Suppressor macrophage treated with lipopolysaccharide for 1 hour (primary cell): Measurements from ENCODE around the gene ANGEL1.

ENCODE experiments used
- DNase-seq, 3 donors: peaks; one replicate each; pipeline ENCODE4 v3.0.0-alpha.2; 2020 to 2022

ANGEL1 gene, protein sequence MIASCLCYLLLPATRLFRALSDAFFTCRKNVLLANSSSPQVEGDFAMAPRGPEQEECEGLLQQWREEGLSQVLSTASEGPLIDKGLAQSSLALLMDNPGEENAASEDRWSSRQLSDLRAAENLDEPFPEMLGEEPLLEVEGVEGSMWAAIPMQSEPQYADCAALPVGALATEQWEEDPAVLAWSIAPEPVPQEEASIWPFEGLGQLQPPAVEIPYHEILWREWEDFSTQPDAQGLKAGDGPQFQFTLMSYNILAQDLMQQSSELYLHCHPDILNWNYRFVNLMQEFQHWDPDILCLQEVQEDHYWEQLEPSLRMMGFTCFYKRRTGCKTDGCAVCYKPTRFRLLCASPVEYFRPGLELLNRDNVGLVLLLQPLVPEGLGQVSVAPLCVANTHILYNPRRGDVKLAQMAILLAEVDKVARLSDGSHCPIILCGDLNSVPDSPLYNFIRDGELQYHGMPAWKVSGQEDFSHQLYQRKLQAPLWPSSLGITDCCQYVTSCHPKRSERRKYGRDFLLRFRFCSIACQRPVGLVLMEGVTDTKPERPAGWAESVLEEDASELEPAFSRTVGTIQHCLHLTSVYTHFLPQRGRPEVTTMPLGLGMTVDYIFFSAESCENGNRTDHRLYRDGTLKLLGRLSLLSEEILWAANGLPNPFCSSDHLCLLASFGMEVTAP

DNA sequence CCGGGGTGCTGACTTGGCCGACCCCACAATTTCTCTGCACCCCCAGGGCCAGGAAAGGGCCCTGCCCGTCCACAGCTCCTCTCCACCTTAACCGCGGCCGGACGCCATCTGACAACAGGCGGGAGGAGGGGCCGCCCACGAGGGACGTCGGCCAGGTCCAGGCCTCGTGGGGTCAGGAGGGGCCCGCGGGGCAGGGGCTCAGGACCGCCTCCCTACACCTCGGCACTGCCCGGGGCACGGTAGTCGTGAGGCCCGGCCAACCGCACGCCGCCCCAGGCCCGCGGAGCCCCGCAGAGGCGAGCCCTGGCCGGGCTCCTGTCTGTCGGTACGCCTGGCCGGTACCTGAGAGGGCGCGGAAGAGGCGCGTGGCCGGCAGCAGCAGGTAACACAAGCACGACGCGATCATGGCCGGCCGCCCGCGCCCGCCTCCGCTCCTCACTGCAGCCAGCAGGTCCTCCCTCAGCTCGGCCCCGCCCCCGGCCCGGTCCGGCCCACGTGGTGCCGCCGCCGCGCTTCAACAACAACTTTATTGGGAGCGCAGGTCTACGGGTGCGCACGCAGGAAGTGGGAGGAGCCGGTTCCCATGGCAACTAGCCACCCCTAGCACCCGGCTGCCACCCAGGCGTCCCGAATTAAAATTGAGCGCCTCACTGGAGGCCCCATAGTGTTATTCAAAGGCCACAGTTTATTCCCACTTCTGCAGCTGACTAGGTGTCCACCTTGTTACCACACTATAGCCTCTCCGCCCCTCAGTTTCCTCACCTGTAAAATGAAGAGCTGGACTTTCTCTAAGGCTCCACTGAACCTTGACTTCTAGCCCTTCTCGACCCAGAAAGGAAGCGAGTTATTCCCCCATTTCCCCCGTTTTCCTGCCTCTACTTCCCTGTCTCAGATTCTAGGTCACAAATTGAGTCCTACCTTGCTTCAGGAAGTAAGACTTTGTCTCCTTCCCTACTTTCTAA, at the start of gene ANGEL1:
Gene ANGEL1, minus strand, starts transcription at position 461 of the 962 bp plus-strand sequence. Its CDS starts 55 bp downstream, at position 406.
- peak; percentile 93 to 98 (median 98) for DNase-seq

DNA sequence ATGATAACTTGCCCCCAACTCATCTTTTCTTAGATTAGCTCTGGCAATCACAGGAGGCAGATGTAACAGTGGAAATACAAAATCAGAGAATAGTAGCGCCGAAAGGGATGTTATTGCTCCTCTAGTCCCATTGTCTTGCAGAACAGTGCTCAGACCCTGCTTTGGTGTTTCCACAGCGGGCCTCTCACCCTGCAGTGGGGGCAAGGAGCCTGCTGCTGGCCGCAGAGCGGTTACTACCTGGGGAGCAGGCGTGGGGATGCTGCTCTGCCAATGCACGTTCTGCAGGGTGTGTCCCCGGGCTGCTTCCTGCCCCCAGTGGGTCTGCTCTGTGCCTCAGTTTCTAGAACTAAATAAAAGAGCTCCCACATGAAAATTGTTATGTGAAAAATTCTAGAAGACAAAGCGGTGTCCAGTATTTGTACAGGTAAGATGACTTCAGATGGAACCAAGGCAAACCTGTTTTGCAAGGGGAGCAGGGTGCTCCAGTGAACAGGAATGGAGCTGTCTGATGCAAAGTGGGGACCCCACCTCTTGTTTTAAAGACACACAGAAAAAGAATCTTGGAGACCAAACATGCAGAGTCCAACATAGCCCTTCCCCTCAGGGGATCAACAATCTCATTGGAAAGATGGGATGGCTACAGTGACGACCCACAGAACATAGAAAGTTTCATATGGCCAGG, 49.0 kb upstream of the ANGEL1 start:
- no peak for DNase-seq

DNA sequence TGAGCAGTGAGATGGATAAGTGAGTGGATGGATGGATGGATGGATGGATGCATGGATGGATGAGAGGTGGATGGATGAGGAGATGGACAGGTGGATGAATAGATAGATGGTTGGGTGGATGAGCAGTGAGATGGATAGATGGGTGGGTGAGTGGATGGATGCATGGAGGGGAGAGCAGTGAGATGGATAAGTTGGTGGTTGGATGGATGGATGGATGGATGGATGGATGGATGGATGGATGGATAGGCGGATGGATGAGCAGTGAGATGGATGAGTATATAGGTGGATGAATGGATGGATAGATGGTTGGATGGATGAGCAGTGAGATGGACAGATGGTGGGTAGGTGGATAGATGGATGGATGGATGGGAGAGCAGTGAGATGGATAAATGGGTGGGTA, 44.1 kb upstream of the ANGEL1 start:
- DNase-seq, result no peak

DNA sequence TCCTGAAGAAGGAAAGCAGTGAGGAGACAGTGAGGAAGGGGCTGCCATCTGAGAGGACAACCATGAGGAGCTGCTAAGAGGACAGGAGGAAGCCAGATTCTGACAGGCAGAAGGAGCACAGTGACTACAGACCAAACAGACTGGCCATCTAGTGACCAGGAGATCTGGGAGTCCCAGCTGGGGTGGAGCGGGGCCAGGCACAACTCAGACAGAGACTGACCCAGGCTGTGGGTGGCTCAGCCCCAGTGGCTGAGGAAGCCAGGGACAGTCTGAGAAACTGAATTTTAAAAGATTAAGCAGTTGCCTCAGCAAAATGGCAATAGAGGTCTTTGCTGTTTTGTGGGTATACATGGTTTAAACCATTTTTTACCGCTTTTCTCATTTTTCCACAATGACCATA, 42.4 kb upstream of the ANGEL1 start:
- DNase-seq, result no peak

DNA sequence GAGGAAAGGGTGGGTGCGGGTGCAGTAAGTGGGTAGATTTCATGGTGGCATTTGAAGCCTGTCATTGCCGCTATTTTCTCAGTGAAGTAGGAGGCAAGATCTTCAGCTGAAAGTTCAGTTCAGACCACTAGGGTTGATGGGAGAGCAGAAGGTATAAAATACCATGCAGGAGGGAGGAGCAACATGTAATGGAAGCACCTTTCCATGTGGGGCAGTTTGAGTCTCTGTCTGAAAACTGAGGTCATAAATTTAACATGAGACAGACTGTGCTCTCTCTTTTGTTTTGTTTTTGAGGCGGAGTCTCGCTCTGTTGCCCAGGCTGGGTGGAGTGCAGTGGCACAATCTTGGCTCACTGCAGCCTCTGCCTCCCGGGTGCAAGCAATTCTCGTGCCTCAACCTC, 36.2 kb upstream of the ANGEL1 start:
- peak in 1 of 3 donors; percentile 11 for DNase-seq

DNA sequence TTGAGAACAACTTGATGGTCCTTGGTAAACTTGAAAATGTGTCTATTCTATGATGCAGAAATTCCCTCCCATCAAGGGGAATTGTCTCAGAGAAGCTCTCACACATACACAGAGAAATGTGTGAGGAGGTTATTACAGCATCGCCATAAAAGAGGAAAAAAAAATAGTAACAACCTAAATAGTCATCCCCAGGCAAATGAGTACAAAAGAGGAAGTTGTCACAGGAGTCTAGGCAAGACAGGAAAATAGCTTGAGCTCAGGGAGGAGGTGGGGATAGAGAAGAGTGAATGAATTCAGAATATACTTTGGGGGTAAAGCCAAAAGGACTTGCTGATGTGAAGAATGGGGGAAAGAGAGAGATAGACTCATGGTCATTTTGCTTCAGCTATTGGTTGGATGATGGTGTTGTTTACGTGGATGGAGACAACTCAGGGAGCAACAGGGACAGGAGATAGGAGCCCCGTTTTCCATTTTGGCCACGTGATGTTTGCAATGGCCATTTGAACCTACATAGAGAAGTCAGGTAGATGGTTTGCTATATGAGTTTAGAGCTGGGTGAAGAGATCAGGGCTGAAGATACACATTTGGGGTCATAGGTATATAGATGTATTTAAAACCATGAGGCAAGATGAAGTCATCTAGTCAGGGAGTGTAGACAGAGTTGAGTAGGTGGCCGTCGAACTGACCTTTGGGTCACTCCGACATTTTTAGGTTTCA, 33.8 kb upstream of the ANGEL1 start:
- DNase-seq, result peak; percentile 70 to 86 (median 83)

DNA sequence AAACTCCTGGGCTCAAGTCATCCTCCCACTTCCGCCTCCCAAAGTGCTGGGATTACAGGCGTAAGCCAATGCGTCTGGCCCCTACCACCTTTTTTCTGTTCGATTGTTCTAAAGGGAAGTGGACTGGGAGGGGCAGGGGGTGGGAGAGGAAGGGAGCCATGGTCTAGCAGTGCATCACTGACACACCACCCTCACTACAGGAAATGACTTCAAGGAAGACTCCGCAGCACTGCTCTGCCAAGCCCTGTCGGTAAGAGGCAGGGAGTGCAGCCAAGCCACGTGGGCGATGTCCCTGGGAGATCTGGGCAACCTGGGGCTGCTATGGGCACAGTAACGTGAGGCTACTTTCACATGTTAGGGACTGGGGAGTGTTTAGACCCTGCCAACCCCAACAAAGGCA, 31.5 kb upstream of the ANGEL1 start:
- DNase-seq, result peak; percentile 84 to 90 (median 88)

DNA sequence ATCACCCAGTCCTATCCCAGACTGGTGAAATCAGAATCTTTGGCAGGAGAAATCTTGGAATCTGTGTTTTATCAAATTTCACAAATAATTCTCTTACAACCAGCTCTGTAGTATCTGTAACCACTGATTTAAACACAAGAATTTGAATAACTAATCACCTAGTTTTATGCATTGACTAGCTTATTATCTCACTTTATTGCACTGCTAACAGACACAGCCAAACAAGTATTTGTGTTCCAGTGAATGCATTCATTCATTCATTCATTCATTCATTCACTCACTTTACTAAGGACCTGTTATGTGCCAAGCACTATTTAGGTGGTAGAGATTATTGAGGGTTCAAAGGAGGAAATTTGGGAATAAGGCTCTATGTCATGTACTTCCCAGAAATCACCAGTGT, 29.7 kb upstream of the ANGEL1 start:
- no peak for DNase-seq

DNA sequence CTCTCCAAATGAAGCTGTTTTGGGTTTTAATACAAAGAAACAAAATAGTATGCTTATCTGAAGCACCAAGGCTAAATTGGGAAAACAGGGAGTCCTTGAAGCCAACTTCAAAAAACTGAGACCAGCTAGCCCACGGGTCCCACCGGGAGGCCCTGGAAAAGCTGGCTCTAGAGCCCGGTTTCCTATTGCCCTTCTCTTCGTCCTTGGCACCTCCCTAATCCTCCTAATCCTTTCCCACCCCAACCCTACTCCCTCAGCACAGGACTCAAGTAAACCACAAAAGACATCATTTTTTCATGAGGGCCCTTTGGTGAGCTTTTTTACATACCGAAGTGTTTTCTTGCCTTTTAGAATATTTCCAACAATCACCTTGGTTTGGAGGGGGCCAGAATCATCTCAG, 24.8 kb upstream of the ANGEL1 start:
- no peak for DNase-seq

DNA sequence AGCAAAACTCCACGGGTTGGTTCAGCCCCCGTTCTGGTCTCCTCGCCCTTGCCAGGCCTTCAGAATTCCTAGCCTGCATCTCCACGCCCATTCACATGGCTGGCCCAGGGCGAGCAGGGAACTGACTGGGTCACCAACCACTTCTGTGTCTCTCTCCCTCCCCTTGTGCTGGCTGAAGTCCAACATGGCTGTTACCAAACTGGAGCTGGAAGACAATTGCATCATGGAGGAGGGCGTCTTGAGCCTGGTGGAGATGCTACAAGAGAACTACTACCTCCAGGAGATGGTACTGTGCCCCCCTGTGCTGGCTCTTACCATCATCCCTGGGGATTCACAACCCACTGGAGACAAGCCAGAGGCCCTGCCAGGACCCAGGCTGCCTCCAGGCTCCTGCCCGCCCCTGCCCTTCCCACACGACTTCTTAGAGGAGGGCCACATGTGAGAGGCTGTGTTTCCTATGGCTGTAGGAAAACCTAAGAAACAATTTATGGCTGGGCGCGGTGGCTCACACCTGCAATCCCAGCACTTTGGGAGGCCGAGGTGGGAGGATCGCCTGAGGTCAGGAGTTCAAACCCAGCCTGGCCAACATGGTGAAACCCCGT, 23.4 kb upstream of the ANGEL1 start:
- DNase-seq, result peak; percentile 51 to 75 (median 60)

DNA sequence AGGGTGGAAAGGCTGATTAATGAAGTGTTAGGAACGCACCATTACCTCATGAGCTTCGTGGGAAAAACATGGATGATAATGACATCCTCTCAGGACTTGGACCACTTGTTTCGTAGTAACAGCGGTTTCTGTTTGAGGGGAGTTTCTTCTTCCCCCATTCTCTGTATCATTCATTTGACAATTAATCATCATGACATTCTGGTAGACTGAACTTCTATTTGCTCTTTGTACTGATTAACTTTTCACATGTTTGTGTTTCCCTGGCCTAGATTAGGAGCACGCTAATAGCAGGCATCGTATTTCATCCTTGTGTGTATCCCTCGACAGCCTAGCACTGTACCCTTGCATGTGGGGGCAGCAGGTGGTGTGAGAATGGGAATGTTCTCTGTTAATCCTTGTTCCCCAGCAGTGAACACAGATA, 21.6 kb upstream of the ANGEL1 start:
- no peak for DNase-seq

DNA sequence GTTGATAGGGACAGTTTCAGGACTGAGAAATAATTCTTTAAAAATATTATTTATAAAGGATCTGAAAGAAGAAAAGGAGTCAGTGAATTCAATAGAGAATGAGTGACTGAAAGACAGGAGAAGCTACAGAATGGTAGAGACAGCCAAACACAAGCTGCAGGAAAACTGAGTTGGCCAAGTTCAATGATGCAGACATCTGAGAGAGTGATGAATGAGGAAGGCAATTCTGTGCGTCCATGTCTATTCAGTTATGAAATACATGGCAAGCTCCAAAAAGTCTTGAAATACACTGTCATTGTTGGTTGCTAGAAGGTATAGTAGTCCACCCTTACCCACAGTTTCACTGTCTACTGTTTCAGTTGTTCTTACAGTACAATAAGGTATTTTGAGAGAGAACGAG, 20.3 kb upstream of the ANGEL1 start:
- peak in 2 of 3 donors; percentile 41 to 52 for DNase-seq

DNA sequence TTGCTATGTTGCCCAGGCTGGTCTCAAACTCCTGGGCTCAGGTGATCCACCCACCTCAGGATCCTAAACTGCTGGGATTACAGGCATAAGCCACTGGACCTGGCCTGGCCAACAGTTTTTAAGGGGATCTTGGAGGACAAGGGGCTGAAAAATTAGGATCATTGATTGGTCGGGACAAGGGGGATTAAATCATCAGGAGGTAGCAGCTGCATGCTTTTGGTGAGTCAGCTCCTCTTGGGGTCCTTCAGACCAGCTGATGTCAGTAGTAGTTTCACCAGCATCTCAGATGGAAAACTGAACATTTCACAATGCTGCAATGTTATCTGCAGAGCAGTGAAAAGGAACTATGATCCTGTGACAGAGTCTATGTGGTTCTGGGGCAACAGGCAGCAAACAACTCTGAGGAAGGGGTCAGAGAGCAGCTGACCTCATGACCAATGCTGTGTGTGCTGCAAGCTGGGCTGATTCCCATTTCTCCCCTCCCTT, 19.9 kb upstream of the ANGEL1 start:
- peak; percentile 88 to 96 (median 94) for DNase-seq

DNA sequence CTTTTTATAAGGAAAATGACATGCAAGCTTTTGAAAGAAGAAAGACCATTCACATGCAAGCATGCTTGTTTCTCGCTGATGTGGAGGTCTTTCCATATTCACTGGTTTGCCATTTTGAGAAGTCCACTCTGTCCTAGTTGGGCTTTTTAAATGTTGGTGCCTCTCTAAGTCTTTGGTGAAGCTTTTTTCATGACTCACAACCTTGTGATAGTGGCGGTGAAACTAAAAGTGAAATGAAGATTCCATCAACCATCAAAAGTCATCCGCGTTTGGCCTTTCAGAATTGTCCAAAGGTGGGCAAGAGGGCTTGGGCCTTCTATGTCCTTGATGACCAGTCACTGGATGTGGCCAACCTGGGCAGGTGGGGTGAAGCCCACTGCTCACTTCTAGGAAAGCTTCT, 17.9 kb upstream of the ANGEL1 start:
- DNase-seq, result peak; percentile 71 to 81 (median 77)

DNA sequence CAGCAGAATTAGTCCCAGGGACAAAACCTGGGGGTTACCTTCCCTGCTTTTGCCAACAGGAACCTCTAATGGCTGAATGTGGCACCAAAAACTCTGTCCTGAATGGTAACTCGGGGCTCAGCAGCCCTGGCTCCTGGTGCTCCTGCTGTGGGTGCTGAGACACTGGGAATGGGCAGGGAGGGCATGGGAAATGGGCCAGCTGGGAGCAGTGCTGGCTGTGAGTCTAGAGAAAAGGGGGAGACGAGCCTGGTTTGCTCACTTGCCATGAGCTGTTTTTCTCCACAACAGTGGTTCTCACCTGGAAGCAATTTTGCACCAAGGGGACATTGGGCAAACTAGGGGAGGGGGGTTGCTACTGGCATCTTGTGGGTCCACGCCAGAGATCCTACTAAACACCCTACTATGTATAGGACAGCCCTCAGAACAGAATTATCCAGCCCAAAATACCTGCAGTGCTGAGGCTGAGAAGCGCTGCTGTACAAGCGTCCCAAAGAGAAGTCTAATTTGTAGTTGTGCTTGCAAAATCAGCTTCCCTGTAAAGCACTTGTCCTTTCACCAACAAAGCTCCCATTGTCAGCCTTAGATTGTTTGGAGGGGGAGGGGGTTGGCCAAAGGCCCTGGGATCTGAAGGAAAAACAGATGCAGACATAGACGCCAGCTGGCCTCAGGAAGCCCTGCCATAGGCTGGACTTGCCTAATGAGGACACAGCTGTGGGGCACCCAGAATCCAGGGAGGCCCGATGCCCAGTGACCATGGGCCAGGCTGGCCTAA, 17.2 kb upstream of the ANGEL1 start:
- no peak for DNase-seq

DNA sequence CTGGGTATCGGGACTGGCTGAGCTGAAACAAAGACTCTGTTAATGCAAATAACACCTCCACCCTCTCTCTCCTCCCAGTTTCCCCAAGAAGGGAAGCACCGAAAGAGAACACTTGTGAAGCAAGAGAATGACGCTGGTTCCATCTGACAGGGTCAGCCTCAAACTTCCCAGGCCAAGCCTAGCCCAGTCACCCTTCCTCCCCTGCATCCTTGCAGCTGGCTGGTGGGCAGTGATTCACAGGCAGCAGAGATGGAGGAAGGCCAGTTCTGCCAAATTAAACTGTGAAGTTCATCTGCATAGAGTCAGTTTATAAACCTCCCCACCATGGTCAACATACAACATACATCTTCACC, 16.3 kb upstream of the ANGEL1 start:
- DNase-seq, result peak; percentile 95 to 97 (median 97)

DNA sequence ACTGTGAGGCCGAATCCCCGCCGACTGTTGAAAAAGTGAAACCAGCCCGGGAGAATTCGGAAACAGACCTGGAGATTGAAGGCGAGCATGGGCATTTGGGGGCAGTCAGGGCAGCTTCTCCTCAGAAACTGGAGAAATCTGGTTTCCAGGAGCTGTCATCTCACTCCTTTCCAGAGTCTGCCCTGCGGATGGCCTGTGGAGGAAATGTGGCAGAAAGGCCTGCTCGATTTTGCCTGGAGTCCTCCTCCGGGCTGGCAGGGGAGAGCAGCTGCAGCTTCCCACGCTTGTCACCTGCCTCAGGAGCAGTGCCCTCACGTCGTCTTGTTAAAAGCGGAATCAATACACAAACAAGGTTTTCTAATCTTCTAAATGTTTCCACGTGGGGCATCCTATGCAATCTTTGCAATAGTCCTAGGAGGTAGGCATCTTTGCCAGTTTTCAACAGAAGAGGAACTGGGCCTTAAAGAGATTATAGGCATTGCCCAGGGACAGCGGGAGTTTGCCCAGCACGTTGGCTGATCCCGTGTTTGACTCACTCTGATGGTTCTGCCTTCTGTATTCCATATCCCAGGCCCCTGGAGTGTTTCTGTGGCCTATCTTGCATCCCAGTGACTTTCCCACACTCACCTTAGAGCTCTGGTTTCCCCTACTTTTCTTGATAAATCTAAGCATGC, 15.8 kb upstream of the ANGEL1 start:
- DNase-seq, result peak in 2 of 3 donors; percentile 75 to 77

DNA sequence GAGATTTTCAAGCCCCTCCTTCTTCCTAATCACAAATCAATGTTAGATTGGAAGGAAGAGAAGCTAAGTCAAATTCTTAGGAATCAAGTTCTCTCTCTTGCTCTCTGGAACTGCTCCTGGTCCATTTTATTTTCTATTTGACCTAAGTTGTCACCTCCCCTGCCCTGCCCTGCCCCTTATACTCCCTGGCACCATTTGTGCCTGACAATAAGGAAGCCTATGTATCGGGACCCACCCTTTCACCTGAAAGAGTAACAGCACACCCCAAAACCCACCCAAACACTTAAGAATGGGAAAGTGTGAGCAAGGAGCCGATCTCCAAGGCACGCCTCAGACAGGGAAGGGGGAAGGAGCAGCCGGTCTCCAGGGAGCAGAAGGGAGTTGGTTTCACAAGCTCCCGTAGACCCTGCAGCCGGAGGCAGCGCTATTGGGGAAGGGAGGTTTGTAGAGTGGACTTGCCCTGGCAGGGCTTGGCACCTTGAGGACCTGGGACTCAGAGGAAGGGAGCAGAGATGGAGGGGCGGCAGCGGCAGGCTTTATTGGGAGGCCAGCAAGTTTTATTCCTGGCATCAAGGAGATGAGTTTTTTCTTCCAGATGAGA, 15.1 kb upstream of the ANGEL1 start:
- no peak for DNase-seq

DNA sequence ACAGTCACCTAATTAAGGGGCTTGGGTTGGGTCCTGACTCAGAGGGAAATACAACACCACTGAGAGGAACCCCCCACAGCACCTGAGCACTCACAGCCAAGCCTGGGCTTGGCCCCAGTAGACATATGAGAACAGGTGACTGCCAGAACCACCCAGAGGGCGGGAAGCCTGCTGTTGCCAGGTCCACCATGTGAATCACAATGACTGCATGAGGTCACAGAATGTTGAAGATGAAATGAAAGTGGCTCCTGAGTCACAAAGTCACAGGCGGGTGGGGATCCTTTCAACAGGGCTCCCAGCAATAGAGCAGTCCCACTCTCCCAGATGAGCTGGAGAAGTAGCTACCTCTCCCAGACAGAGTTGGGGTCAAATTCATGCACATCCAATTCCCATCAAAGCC, 13.4 kb upstream of the ANGEL1 start, which contains the start of gene LRRC74A:
Gene LRRC74A, plus strand, starts transcription at position 287 of the 400 bp plus-strand sequence. CDS start 290 bp downstream, outside the sequence.
- peak; percentile 64 to 77 (median 66) for DNase-seq
